ENCODE data around the gene ZAR1L.

The ZAR1L gene

GRCh38 chr13:32281096-32281495 is 34.1 kb downstream of the ZAR1L start:
- TF ChIP-seq FOXP2 (optimal IDR thresholded peaks at IDR 0.05; ENCODE audit: borderline replicate concordance, extremely low read depth, extremely low read length, insufficient read depth) (no peak), TAF1 (IDR thresholded peaks at IDR 0.05; ENCODE audit: borderline replicate concordance, insufficient read depth, low read length) (no peak), REST (IDR thresholded peaks at IDR 0.05; ENCODE audit: insufficient read depth in 1 of 2, low read depth in 2 of 2, low read length in 2 of 2) (no peak), POLR2AphosphoS5 (IDR thresholded peaks at IDR 0.05; ENCODE audit: low read depth, low read length) (no peak), SIN3A (IDR thresholded peaks at IDR 0.05; ENCODE audit: borderline replicate concordance, insufficient read depth, low read length) (no peak)

- TF ChIP-seq FOXP2 (optimal IDR thresholded peaks at IDR 0.05; ENCODE audit: borderline replicate concordance, extremely low read depth, extremely low read length, insufficient read depth): no peak
- no peak for TF ChIP-seq SIN3A (IDR thresholded peaks at IDR 0.05; ENCODE audit: borderline replicate concordance, insufficient read depth, low read length)
- TF ChIP-seq REST (IDR thresholded peaks at IDR 0.05; ENCODE audit: insufficient read depth in 1 of 2, low read depth in 2 of 2, low read length in 2 of 2): no peak
- no peak for TF ChIP-seq POLR2AphosphoS5 (IDR thresholded peaks at IDR 0.05; ENCODE audit: low read depth, low read length)
- no peak for TF ChIP-seq TAF1 (IDR thresholded peaks at IDR 0.05; ENCODE audit: borderline replicate concordance, insufficient read depth, low read length)
Measured at GRCh38 chr13:32278426-32278825, 36.7 kb downstream of the ZAR1L start.

- TF ChIP-seq TAF1 (IDR thresholded peaks at IDR 0.05; ENCODE audit: borderline replicate concordance, insufficient read depth, low read length) (no peak), REST (IDR thresholded peaks at IDR 0.05; ENCODE audit: insufficient read depth in 1 of 2, low read depth in 2 of 2, low read length in 2 of 2) (no peak), POLR2AphosphoS5 (IDR thresholded peaks at IDR 0.05; ENCODE audit: low read depth, low read length) (no peak)
Measured at GRCh38 chr13:32277839-32278238, 37.3 kb downstream of the ZAR1L start.

GRCh38 chr13:32272021-32272683 is 43.0 kb downstream of the ZAR1L start:
- TF ChIP-seq FOXP2 (optimal IDR thresholded peaks at IDR 0.05; ENCODE audit: borderline replicate concordance, extremely low read depth, extremely low read length, insufficient read depth) (no peak), REST (IDR thresholded peaks at IDR 0.05; ENCODE audit: insufficient read depth in 1 of 2, low read depth in 2 of 2, low read length in 2 of 2) (no peak), POLR2AphosphoS5 (IDR thresholded peaks at IDR 0.05; ENCODE audit: low read depth, low read length) (no peak)

- TF ChIP-seq TAF1 (IDR thresholded peaks at IDR 0.05; ENCODE audit: borderline replicate concordance, insufficient read depth, low read length): no peak
- TF ChIP-seq POLR2AphosphoS5 (IDR thresholded peaks at IDR 0.05; ENCODE audit: low read depth, low read length): no peak
- no peak for TF ChIP-seq FOXP2 (optimal IDR thresholded peaks at IDR 0.05; ENCODE audit: borderline replicate concordance, extremely low read depth, extremely low read length, insufficient read depth)
- TF ChIP-seq REST (IDR thresholded peaks at IDR 0.05; ENCODE audit: insufficient read depth in 1 of 2, low read depth in 2 of 2, low read length in 2 of 2): no peak
- TF ChIP-seq SIN3A (IDR thresholded peaks at IDR 0.05; ENCODE audit: borderline replicate concordance, insufficient read depth, low read length): no peak
Measured at GRCh38 chr13:32267836-32268439, 47.2 kb downstream of the ZAR1L start.
